Erythroblast (primary cell): ENCODE measurements around the gene UBL7.
A peak's percentile ranks its signal among the peaks of the same experiment; 100 is the strongest.

Experiments used
- GATA1 ChIP-seq: IDR thresholded peaks from 2 replicates; pipeline ENCODE4 v1.6.1; 2011; ENCODE audit warnings: low read depth, mild to moderate bottlenecking, control low read depth, low read length, moderate library complexity
- POLR2A ChIP-seq: IDR thresholded peaks from 2 replicates; pipeline ENCODE4 v1.6.1; 2011; ENCODE audit warnings: mild to moderate bottlenecking, low read length

GRCh38 chr15:74460871-74461846, at the start of gene UBL7:
- peak; percentile 93 for TF ChIP-seq POLR2A
- TF ChIP-seq GATA1 = no peak
